HG03439 (cell line): ENCODE results near the gene PIM3.
"Not testable (repeated sequence)": the region's sequence is repeated elsewhere in the genome, so short reads cannot be mapped to it uniquely, and the experiment has no call there.

Experiments
- ATAC-seq: cut with Tn5 transposase; IDR thresholded peaks from one replicate; pipeline ENCODE4 v1.9.1; 2021; ENCODE audit warnings: mild to moderate bottlenecking, moderate library complexity; ENCODE audit not compliant: unreplicated experiment

Gene PIM3

GRCh38 chr22:49942565-49943404, 17.8 kb upstream of the PIM3 start:
- ATAC-seq = no peak

- no peak for ATAC-seq
Observed at GRCh38 chr22:49943405-49943765, 17.2 kb upstream of the PIM3 start.

GRCh38 chr22:49943771-49944398, 16.7 kb upstream of the PIM3 start:
- ATAC-seq = no peak

GRCh38 chr22:49944399-49944891, 16.1 kb upstream of the PIM3 start:
- ATAC-seq = no peak

- not testable (repeated sequence) for ATAC-seq
Observed at GRCh38 chr22:49945042-49945794, 15.4 kb upstream of the PIM3 start.

GRCh38 chr22:49946612-49947295, 13.8 kb upstream of the PIM3 start:
- ATAC-seq = no peak

GRCh38 chr22:49947296-49947622, 13.3 kb upstream of the PIM3 start:
- ATAC-seq = no peak

GRCh38 chr22:49948116-49948957, 12.2 kb upstream of the PIM3 start:
- no peak for ATAC-seq

- ATAC-seq = no peak
Observed at GRCh38 chr22:49948958-49949913, 11.3 kb upstream of the PIM3 start.

- no peak for ATAC-seq
Observed at GRCh38 chr22:49949914-49950292, 10.7 kb upstream of the PIM3 start.

- ATAC-seq = no peak
Observed at GRCh38 chr22:49950396-49950994, 10.1 kb upstream of the PIM3 start.

GRCh38 chr22:49951000-49951677, 9.4 kb upstream of the PIM3 start:
- no peak for ATAC-seq

GRCh38 chr22:49951678-49951985, 8.9 kb upstream of the PIM3 start:
- no peak for ATAC-seq

GRCh38 chr22:49951986-49952896, 8.3 kb upstream of the PIM3 start:
- ATAC-seq = no peak

GRCh38 chr22:49953027-49953679, 7.4 kb upstream of the PIM3 start:
- ATAC-seq = no peak

GRCh38 chr22:49953680-49954344, 6.8 kb upstream of the PIM3 start:
- ATAC-seq = no peak
